OCI-LY1 (cell line): ENCODE measurements around the gene ZNF208.

Source experiments
- EZH2 ChIP-seq: fragments of 200-600 bp; sonication (generic), shearing (Covaris generic); IDR thresholded peaks from 2 replicates; pipeline ENCODE4 v1.8.0; 2017; ENCODE audit warnings: borderline replicate concordance, mixed run types, mild to moderate bottlenecking, antibody characterized with exemption, low read length, moderate library complexity, mixed read lengths
- TF ChIP-seq, protein P1 (sequence below): fragments of 200-600 bp; sonication (generic), shearing (Covaris generic); IDR thresholded peaks from 2 replicates; pipeline ENCODE4 v1.5.1; 2017; ENCODE audit warnings: mild to moderate bottlenecking, antibody characterized with exemption, low read length, moderate library complexity, mixed read lengths

DNA sequence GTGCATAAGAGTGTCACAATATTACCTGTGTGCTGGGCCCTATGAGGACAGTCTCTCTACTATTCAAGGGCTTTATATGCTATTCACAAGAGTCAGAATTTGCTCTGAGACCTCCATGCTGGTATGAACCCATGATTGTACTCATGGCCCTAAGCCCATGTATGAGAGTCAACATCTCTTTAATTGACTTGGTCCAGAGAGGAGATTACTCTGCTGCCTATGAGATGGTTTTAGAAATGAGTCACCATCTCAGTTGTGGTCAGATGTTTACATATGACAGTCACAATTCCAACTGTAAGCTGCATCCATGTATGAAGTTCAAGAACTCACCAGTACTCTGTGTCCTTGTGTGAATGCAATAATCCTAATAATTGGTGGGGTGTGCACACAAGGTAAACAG lies 19.9 kb upstream of the ZNF208 start:
- TF ChIP-seq, protein P1, sequence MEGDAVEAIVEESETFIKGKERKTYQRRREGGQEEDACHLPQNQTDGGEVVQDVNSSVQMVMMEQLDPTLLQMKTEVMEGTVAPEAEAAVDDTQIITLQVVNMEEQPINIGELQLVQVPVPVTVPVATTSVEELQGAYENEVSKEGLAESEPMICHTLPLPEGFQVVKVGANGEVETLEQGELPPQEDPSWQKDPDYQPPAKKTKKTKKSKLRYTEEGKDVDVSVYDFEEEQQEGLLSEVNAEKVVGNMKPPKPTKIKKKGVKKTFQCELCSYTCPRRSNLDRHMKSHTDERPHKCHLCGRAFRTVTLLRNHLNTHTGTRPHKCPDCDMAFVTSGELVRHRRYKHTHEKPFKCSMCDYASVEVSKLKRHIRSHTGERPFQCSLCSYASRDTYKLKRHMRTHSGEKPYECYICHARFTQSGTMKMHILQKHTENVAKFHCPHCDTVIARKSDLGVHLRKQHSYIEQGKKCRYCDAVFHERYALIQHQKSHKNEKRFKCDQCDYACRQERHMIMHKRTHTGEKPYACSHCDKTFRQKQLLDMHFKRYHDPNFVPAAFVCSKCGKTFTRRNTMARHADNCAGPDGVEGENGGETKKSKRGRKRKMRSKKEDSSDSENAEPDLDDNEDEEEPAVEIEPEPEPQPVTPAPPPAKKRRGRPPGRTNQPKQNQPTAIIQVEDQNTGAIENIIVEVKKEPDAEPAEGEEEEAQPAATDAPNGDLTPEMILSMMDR = no peak
- no peak for TF ChIP-seq EZH2
